22Rv1 (cell line): ENCODE results near the gene PSD2.

Source experiments
- CTCF ChIP-seq: fragments of 450-650 bp; IDR thresholded peaks from 2 replicates; pipeline ENCODE4 v1.5.1; 2017; ENCODE audit warnings: mild to moderate bottlenecking
- ZFX ChIP-seq: fragments of 450-650 bp; IDR thresholded peaks from 2 replicates; pipeline ENCODE4 v1.6.1; 2017; ENCODE audit warnings: antibody characterized with exemption, borderline replicate concordance

GRCh38 chr5:139839232-139839815 lies 43.7 kb downstream of the PSD2 start:
- TF ChIP-seq CTCF (no peak), ZFX (no peak)
